A375 (cell line): Measurements from ENCODE around the gene GALNT12. TPM values are rescaled to one million over a fixed set of nuclear protein-coding genes. Genes with fewer than 3 reads are reported as not detected.

Experiments
- total RNA-seq: library from RNA; depleted of rRNA; stranded (reverse); fragments of >200 nt; shearing (Covaris generic); gene quantifications from 2 replicates; pipeline ENCODE4 v1.2.3, GENCODE V29; 2014; rRNA removed

The GALNT12 gene, protein sequence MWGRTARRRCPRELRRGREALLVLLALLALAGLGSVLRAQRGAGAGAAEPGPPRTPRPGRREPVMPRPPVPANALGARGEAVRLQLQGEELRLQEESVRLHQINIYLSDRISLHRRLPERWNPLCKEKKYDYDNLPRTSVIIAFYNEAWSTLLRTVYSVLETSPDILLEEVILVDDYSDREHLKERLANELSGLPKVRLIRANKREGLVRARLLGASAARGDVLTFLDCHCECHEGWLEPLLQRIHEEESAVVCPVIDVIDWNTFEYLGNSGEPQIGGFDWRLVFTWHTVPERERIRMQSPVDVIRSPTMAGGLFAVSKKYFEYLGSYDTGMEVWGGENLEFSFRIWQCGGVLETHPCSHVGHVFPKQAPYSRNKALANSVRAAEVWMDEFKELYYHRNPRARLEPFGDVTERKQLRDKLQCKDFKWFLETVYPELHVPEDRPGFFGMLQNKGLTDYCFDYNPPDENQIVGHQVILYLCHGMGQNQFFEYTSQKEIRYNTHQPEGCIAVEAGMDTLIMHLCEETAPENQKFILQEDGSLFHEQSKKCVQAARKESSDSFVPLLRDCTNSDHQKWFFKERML
- total RNA-seq, result 4.0 and 5.4 TPM in 2 replicates

DNA sequence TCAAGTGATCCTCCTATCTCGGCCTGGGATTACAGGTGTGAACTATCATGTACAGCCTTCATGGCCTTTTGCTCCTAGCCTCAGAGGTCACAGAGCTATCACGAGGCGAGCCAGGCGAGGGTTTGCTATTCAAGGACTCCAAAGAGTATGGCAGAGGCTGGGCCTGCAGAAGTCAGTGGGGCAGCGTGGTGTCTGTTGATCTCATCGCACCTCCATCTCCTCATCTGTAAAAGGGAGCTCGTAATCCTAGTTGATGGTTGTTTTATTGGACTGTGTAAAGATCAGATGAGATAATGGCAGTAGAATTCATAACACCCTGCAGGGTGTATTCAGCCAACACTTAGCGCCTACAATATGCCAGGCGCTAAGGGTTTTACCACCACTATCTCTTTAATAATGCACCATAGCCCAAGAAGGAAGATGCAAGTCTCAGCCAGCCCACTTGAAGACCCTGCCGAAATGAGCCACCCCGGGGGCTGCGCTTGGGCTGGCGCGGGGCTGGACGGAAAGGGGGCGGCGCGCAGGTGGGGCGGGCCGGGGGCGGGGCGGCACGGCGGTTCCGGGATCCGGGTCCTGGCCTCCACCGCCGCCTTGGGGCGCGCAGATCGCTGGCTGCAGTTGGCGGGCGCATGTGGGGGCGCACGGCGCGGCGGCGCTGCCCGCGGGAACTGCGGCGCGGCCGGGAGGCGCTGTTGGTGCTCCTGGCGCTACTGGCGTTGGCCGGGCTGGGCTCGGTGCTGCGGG, at the start of gene GALNT12:
Gene GALNT12 (plus strand): TSS at position 601 of the 744 bp plus-strand sequence. CDS start 29 bp downstream, at position 630.

DNA sequence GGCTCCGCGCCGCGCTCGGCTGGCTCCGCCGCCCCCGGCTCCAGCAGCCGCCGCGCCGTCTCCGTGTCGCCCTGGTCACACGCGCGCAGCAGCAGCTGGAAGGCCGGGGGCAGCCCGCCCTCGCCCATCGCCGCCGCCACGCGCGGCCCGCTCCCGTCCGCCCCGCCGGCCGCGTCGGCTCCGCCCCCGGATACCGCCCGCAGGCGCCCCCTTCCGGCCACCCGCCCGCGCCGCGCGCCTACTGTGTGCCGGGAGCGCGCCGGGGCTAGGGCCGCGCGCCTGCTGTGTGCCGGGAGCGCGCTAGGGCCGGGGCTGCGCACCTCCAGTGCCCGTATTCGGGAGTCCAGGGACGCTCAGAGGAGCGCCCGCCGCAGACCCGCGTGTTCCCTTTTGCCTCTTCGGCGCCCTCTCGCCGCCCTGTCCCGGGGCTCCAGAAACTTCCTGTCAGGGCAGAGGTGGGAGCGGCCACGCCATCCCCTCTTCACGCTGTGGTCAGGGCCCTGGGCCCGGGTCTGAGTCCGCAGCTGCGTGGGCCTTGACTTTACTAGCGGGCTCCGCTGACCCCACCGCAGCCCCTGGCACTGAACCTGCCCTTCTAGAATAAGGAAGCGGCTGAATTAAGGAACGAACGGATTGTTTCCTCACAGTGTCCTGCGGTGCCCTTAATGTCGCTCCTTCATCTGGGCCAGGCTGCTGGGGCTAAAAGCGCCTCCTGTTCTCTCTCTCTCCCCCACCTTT, 10.9 kb upstream of the GALNT12 start, which contains the start of gene ANKS6:
Gene ANKS6 (minus strand): TSS at position 192 of the 738 bp plus-strand sequence. CDS start 64 bp downstream, at position 128.

Other genes with a start within 250 kb of the GALNT12 start
- not detected in 2 replicates for gene GABBR2, start 98.7 kb upstream of the GALNT12 start, total RNA-seq
- gene ANKS6, start 11.1 kb upstream of the GALNT12 start, total RNA-seq, result 35.4 and 47.4 TPM in 2 replicates
- 0.60 and 1.1 TPM in 2 replicates for gene COL15A1, start 136.2 kb downstream of the GALNT12 start, total RNA-seq